Measurements from ENCODE around the gene FANCE.

The FANCE gene

GRCh38 chr6:35419961-35420360, 32.2 kb upstream of the FANCE start:
- DNase-seq (ENCODE audit: low read depth): no peak
- no peak overlapping the region for H3K4me3 ChIP-seq (ENCODE audit: low read length)
- TF ChIP-seq, protein P1, sequence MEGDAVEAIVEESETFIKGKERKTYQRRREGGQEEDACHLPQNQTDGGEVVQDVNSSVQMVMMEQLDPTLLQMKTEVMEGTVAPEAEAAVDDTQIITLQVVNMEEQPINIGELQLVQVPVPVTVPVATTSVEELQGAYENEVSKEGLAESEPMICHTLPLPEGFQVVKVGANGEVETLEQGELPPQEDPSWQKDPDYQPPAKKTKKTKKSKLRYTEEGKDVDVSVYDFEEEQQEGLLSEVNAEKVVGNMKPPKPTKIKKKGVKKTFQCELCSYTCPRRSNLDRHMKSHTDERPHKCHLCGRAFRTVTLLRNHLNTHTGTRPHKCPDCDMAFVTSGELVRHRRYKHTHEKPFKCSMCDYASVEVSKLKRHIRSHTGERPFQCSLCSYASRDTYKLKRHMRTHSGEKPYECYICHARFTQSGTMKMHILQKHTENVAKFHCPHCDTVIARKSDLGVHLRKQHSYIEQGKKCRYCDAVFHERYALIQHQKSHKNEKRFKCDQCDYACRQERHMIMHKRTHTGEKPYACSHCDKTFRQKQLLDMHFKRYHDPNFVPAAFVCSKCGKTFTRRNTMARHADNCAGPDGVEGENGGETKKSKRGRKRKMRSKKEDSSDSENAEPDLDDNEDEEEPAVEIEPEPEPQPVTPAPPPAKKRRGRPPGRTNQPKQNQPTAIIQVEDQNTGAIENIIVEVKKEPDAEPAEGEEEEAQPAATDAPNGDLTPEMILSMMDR (IDR thresholded peaks at IDR 0.05; ENCODE audit: insufficient read depth, low read depth, low read length, missing control alignments): no peak

DNA sequence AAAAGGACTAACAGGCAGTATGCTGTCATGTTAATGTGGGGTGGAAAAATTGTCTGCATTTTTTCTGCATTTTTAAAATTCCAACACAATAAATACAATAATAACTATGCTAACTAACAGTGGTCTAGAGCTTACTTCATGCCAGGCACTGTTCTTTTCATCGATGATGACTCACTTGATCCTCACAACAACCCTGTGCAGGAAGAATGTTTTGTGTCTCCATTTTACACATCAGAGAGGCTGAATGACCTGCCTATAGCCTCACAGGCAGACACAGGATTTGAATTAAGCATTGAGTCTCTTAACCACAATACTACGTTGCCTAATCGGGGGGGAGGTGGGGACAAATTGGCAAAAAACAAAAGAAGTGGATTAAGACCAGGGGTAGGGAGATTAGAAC, 26.9 kb upstream of the FANCE start:
- DNase-seq (ENCODE audit: low read depth): peak; percentile 62
- no peak overlapping the region for H3K4me3 ChIP-seq (ENCODE audit: low read length)
- TF ChIP-seq, protein P1 (IDR thresholded peaks at IDR 0.05; ENCODE audit: insufficient read depth, low read depth, low read length, missing control alignments): no peak

DNA sequence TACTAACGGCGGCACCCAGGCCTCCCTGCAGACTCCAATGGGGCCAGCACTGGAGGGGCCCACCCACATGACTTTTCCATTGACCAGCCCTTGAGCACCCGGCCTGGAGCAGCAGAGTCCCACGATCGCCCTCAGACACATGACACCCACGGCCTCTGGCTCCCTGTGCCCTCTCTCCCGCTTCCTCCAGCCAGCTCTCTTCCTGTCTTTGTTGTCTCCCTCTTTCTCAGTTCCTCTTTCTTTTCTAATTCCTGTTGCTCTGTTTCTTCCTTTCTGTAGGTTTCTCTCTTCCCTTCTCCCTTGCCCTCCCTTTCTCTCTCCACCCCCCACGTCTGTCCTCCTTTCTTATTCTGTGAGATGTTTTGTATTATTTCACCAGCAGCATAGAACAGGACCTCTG, 26.1 kb upstream of the FANCE start:
- no peak for DNase-seq (ENCODE audit: low read depth)
- H3K4me3 ChIP-seq (ENCODE audit: low read length): no peak overlapping the region
- TF ChIP-seq, protein P1 (IDR thresholded peaks at IDR 0.05; ENCODE audit: insufficient read depth, low read depth, low read length, missing control alignments): no peak

DNA sequence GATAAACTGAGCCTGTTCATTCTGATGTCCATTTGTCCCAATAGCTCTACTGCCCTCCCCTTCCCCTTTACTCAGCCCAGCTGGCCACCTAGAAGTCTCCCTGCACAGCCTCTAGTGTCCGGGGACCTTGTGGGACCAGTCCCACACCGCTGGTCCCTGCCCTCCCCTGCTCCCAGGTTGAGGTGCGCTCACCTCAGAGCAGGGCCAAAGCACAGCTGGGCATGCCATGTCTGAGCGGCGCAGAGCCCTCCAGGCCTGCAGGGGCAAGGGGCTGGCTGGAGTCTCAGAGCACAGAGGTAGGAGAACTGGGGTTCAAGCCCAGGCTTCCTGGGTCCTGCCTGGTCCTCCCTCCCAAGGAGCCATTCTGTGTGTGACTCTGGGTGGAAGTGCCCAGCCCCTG, 24.7 kb upstream of the FANCE start:
- TF ChIP-seq, protein P1 (IDR thresholded peaks at IDR 0.05; ENCODE audit: insufficient read depth, low read depth, low read length, missing control alignments): no peak
- DNase-seq (ENCODE audit: low read depth): no peak
- H3K4me3 ChIP-seq (ENCODE audit: low read length): no peak overlapping the region

DNA sequence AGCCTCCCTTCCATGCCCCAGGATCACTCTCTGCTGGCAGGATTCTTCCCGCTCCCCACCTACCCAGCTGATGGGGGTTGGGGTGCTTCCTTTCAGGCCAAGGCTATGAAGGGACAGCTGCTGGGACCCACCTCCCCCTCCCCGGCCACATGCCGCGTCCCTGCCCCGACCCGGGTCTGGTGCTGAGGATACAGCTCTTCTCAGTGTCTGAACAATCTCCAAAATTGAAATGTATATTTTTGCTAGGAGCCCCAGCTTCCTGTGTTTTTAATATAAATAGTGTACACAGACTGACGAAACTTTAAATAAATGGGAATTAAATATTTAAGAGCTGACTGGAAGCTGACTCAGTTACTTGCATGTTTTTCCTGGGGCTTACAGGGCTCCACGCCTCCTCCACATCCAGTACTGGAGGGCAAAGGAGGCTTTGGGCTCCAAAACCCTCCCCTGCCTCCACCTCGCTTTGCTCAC, 24.3 kb upstream of the FANCE start:
- H3K4me3 ChIP-seq (ENCODE audit: low read length): no peak overlapping the region
- DNase-seq (ENCODE audit: low read depth): peak; percentile 67
- TF ChIP-seq, protein P1 (IDR thresholded peaks at IDR 0.05; ENCODE audit: insufficient read depth, low read depth, low read length, missing control alignments): no peak

DNA sequence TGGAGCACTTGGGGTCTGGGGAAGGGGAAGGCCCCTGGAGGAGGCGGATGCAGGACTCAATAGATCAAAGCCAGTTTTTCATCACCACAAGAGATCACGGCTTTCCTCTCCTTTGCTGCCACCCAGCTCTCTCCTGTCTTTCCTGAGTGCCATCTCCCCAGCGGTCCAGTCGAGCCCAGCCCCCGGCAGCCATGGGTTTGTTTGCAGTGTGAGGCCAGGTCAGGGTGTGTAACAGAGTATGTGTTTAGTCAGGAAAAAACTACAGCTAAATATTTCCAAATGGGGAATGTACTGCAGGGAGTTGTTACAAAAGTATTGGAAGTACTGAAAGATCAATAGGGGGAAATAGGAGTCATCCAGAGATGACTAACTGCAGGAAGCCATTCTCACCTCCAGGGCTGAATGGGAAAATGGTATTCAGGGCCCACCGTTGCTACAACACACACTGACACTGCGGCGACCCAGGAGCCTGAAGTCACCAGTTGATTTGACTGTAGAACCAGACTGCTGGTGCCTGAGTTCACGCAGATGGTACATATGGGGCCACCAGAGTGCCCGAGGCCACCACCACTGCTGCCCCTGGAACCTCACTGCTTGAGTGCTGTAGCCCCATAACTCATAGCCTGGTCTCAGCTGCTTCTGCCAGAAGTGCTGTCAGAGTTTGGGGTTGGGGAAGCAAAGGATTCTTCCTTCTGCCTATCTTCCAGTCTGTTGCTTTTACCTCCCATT, 23.6 kb upstream of the FANCE start:
- DNase-seq (ENCODE audit: low read depth): no peak
- TF ChIP-seq, protein P1 (IDR thresholded peaks at IDR 0.05; ENCODE audit: insufficient read depth, low read depth, low read length, missing control alignments): no peak
- H3K4me3 ChIP-seq (ENCODE audit: low read length): no peak overlapping the region

DNA sequence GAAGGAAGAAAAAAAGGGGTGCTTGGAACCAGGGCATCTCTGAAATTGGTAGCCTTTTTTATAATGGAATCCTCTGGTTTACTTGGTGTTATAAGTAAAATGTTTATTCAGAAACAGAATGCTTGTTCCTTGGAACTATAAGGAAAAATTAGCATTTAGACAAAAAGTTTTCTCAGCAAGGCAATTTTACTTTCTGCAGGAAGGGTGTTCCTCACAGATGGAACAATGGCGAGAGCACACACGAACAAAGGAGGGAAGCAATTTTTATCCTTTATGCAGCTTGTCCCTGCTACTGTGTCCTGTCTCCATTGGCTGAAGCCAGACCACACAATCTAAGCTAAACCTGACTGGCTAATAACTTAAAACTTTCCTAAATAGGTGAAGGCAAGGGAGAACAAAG, 22.7 kb upstream of the FANCE start:
- no peak for DNase-seq (ENCODE audit: low read depth)
- no peak overlapping the region for H3K4me3 ChIP-seq (ENCODE audit: low read length)
- TF ChIP-seq, protein P1 (IDR thresholded peaks at IDR 0.05; ENCODE audit: insufficient read depth, low read depth, low read length, missing control alignments): no peak

All from epithelial cell of esophagus (primary cell).